ENCODE data around the gene C20orf96.

- no peak for TF ChIP-seq CTCF (IDR thresholded peaks at IDR 0.05)
- no peak for TF ChIP-seq POLR2A (IDR thresholded peaks at IDR 0.05)
Observed at GRCh38 chr20:258963-259362, 31.6 kb downstream of the C20orf96 start.

All from uterus (tissue), 2 donors.